NT2/D1 (cell line): Measurements from ENCODE around the gene PRODH2.
"Not testable (repeated sequence)": the region's sequence is repeated elsewhere in the genome, so short reads cannot be mapped to it uniquely, and the experiment has no call there.

Experiments
- DNase-seq: peaks from one replicate; pipeline ENCODE4 v3.0.0-alpha.2; 2011; ENCODE audit warnings: low read depth, low spot score
- H3K27me3 ChIP-seq: 2 replicates; pipeline ENCODE4 v1.6.0; 2011; ENCODE audit warnings: mild to moderate bottlenecking; ENCODE audit not compliant: insufficient read length, insufficient read depth
- H3K36me3 ChIP-seq: 2 replicates; pipeline ENCODE4 v1.6.1; 2011; ENCODE audit warnings: mild to moderate bottlenecking, low read length, mixed read lengths; ENCODE audit not compliant: insufficient read depth, insufficient read length
- H3K4me1 ChIP-seq: 2 replicates; pipeline ENCODE4 v1.5.1; 2011; ENCODE audit not compliant: insufficient read depth, insufficient read length
- H3K4me3 ChIP-seq: 2 replicates; pipeline ENCODE4 v1.5.1; 2011; ENCODE audit warnings: low read depth; ENCODE audit not compliant: insufficient read length
- H3K9ac ChIP-seq: 2 replicates; pipeline ENCODE4 v1.6.0; 2011; ENCODE audit warnings: low read depth; ENCODE audit not compliant: insufficient read length
- H3K9me3 ChIP-seq: 2 replicates; pipeline ENCODE4 v1.5.1; 2011; ENCODE audit warnings: mild to moderate bottlenecking, low read length; ENCODE audit not compliant: insufficient read depth
- SUZ12 ChIP-seq: IDR thresholded peaks from 2 replicates; pipeline ENCODE4 v1.6.1; 2011; ENCODE audit not compliant: insufficient read length, insufficient read depth; ENCODE audit errors: extremely low read depth
- YY1 ChIP-seq: IDR thresholded peaks from 2 replicates; pipeline ENCODE4 v1.6.1; 2011; ENCODE audit not compliant: insufficient read length, insufficient read depth
- ZNF274 ChIP-seq: IDR thresholded peaks from 2 replicates; pipeline ENCODE4 v1.6.1; 2011; ENCODE audit warnings: mild to moderate bottlenecking, low read depth, low read length

Gene PRODH2

GRCh38 chr19:35797663-35798062 is 15.0 kb downstream of the PRODH2 start:
- TF ChIP-seq ZNF274: no peak
- no peak for TF ChIP-seq SUZ12
- TF ChIP-seq YY1: no peak
- DNase-seq: no peak
- Histone ChIP-seq H3K27me3 (no peaks in the 10 kb centered on the region), H3K9ac (no peak overlapping the region), H3K4me3 (no peak overlapping the region), H3K36me3 (no peaks in the 10 kb centered on the region), H3K4me1 (peaks cover 3% of the 10 kb centered on the region), H3K9me3 (no peaks in the 10 kb centered on the region)

GRCh38 chr19:35796645-35797542 is 15.8 kb downstream of the PRODH2 start:
- no peak overlapping the region for H3K4me3 ChIP-seq
- peaks cover 3% of the 10 kb centered on the region for H3K4me1 ChIP-seq
- H3K27me3 ChIP-seq: no peaks in the 10 kb centered on the region
- DNase-seq: no peak
- H3K9ac ChIP-seq: no peak overlapping the region
- H3K9me3 ChIP-seq: no peaks in the 10 kb centered on the region
- H3K36me3 ChIP-seq: no peaks in the 10 kb centered on the region
- no peak for TF ChIP-seq ZNF274
- no peak for TF ChIP-seq SUZ12
- TF ChIP-seq YY1: no peak

- H3K4me1 ChIP-seq: peaks cover 13% of the 10 kb centered on the region
- not testable (repeated sequence) for H3K27me3 ChIP-seq, H3K36me3 ChIP-seq, H3K9ac ChIP-seq, H3K9me3 ChIP-seq, H3K4me3 ChIP-seq, DNase-seq
Measured at GRCh38 chr19:35795564-35795963, 17.1 kb downstream of the PRODH2 start.

GRCh38 chr19:35793381-35794165 is 19.1 kb downstream of the PRODH2 start:
- no peak for DNase-seq
- Histone ChIP-seq H3K4me1 (peaks cover 19% of the 10 kb centered on the region), H3K9ac (no peak overlapping the region), H3K4me3 (no peak overlapping the region), H3K9me3 (no peaks in the 10 kb centered on the region), H3K36me3 (no peaks in the 10 kb centered on the region), H3K27me3 (no peaks in the 10 kb centered on the region)
- TF ChIP-seq YY1: no peak
- TF ChIP-seq SUZ12: no peak
- TF ChIP-seq ZNF274: no peak

- H3K4me3 ChIP-seq: no peak overlapping the region
- peaks cover 19% of the 10 kb centered on the region for H3K4me1 ChIP-seq
- no peak for TF ChIP-seq ZNF274
- no peak for TF ChIP-seq YY1
- no peak for TF ChIP-seq SUZ12
- H3K36me3 ChIP-seq: no peaks in the 10 kb centered on the region
- no peak for DNase-seq
- no peaks in the 10 kb centered on the region for H3K9me3 ChIP-seq
- H3K27me3 ChIP-seq: no peaks in the 10 kb centered on the region
- H3K9ac ChIP-seq: no peak overlapping the region
Measured at GRCh38 chr19:35792888-35793287, 19.8 kb downstream of the PRODH2 start.

- Histone ChIP-seq H3K9ac (no peak overlapping the region), H3K36me3 (no peaks in the 10 kb centered on the region), H3K4me3 (no peak overlapping the region), H3K4me1 (peaks cover 16% of the 10 kb centered on the region), H3K27me3 (no peaks in the 10 kb centered on the region), H3K9me3 (no peaks in the 10 kb centered on the region)
- DNase-seq: no peak
- TF ChIP-seq YY1 (no peak), SUZ12 (no peak), ZNF274 (no peak)
Measured at GRCh38 chr19:35792312-35792711, 20.3 kb downstream of the PRODH2 start.

- Histone ChIP-seq H3K9ac (no peak overlapping the region), H3K27me3 (no peaks in the 10 kb centered on the region), H3K4me3 (no peak overlapping the region), H3K9me3 (no peaks in the 10 kb centered on the region), H3K36me3 (no peaks in the 10 kb centered on the region), H3K4me1 (peaks cover 17% of the 10 kb centered on the region)
- DNase-seq: no peak
- TF ChIP-seq SUZ12: no peak
Measured at GRCh38 chr19:35791814-35792279, 20.8 kb downstream of the PRODH2 start.
